ENCODE results near the gene PAM.
"Not testable (repeated sequence)": the region's sequence is repeated elsewhere in the genome, so short reads cannot be mapped to it uniquely, and the experiment has no call there.

Gene PAM

GRCh38 chr5:103060424-103060954, 305.4 kb downstream of the PAM start:
- DNase-seq (ENCODE audit: low read depth): no peak

GRCh38 chr5:103066326-103066725, 311.2 kb downstream of the PAM start:
- DNase-seq (ENCODE audit: low read depth): no peak

GRCh38 chr5:103073500-103073899, 318.4 kb downstream of the PAM start:
- DNase-seq (ENCODE audit: low read depth): not testable (repeated sequence)

GRCh38 chr5:103075442-103075841, 320.3 kb downstream of the PAM start:
- no peak for DNase-seq (ENCODE audit: low read depth)
